Tibial nerve (tissue), 3 donors: ENCODE measurements around the gene UPK3BL1.
"Not testable (repeated sequence)": the region's sequence is repeated elsewhere in the genome, so short reads cannot be mapped to it uniquely, and the experiment has no call there.

Source experiments
- CTCF ChIP-seq, 5 experiments: fragments of 200-600 bp in 3 of 5; fragments of 450-650 bp in 2 of 5; sonication (generic) in 3 of 5; IDR thresholded peaks; one replicate each; pipeline ENCODE4 v1.5.1; 2016 to 2019; ENCODE audit warnings: antibody characterized with exemption in 5 of 5, mild to moderate bottlenecking in 3 of 5, moderate library complexity in 2 of 5
- POLR2A ChIP-seq, 2 donors: fragments of 450-650 bp; IDR thresholded peaks; one replicate each; pipeline ENCODE4 v1.6.1; 2017; ENCODE audit warnings: antibody characterized with exemption in 2 of 2, mild to moderate bottlenecking in 2 of 2, moderate library complexity in 2 of 2

- not testable (repeated sequence) for TF ChIP-seq POLR2A, CTCF (IDR thresholded peaks at IDR 0.05)
Observed at GRCh38 chr7:102613575-102614345, 28.8 kb downstream of the UPK3BL1 start.
